Measurements from ENCODE around the gene DNM1.

- TF ChIP-seq EZH2 (IDR thresholded peaks at IDR 0.05; ENCODE audit: borderline replicate concordance, low read depth, low read length, severe bottlenecking) (no peak), CTCF (IDR thresholded peaks at IDR 0.05; ENCODE audit: borderline replicate concordance, extremely low read depth, low read length, poor library complexity, severe bottlenecking) (no peak)
Observed at GRCh38 chr9:128153947-128154695, 49.1 kb upstream of the DNM1 start.

Data from DND-41 (cell line).